ENCODE measurements around the gene FAM180A. TPM values are rescaled to one million over a fixed set of nuclear protein-coding genes. Genes with fewer than 3 reads are reported as not detected.

FAM180A gene
- total RNA-seq (2014; rRNA removed; shearing (Covaris generic)) (not detected in 2 replicates), total RNA-seq (2022) (not detected in 2 replicates), Bru-seq, nascent RNA (not detected), BruChase-seq, experiment 1, labeled RNA remaining after a 6-hour chase (not detected), BruChase-seq, experiment 2, labeled RNA remaining after a 2-hour chase (percentile 10 among the genes with signal in this experiment)
- long read RNA-seq: 0 reads

DNA sequence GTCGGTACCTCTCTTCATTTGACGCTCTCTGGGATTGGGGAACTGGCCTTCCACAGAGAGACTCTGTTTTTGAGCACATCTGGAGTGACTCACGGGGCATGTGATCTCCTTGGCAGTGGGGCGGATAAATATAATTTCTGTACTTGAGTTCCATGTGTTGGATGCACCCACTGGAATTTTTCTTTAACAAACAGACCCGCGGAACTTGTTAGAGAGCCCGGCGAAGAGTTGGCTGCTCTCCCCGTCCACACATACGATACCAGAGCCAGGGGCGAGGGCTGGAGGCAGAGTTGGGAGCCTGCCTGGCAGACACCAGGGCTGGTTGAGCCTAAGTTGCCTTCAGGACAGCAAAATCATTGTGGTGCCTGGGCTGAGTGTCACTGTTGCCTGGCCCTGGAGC is at the start of gene FAM180A:
FAM180A (minus strand) TSS at position 44 of the 400 bp plus-strand sequence. CDS start 233 bp downstream, outside the sequence.
- H3K79me2 ChIP-seq (ENCODE audit: insufficient read depth, low read depth, low read length): no peaks in the 10 kb centered on the region
- BruUV-seq (replicated peaks): no TSS peak
- H3K4me3 ChIP-seq (ENCODE audit: low read depth, low read length, poor library complexity, severe bottlenecking): no peak within 1 kb of the TSS
- H3K36me3 ChIP-seq (ENCODE audit: insufficient read depth, low read length): no peaks in the 10 kb centered on the region
- intact Hi-C loops (cut with micrococcal nuclease; ENCODE audit: unreplicated experiment): no loop called here
- no peaks in the 10 kb centered on the region for H3K9me3 ChIP-seq (ENCODE audit: low read length)
- H3K27ac ChIP-seq (ENCODE audit: low read depth, low read length, poor library complexity, severe bottlenecking): no peak within 1 kb of the TSS
- POLR2A ChIA-PET: no interaction called here
- DNase-seq (ENCODE audit: low spot score): no peak
- H2AFZ ChIP-seq (ENCODE audit: low read length): no peak within 1 kb of the TSS
- no peak within 1 kb of the TSS for H3K4me2 ChIP-seq (ENCODE audit: low read length)
- H3K9me2 ChIP-seq (ENCODE audit: insufficient read depth, low read length): no peaks in the 10 kb centered on the region
- CTCF ChIA-PET (ENCODE audit: unreplicated experiment): no interaction called here
- H4K20me1 ChIP-seq (ENCODE audit: insufficient read depth, low read length): no peaks in the 10 kb centered on the region
- TF ChIP-seq EZH2phosphoT487 (IDR thresholded peaks at IDR 0.05; ENCODE audit: borderline replicate concordance, low read depth, low read length): no peak
- TF ChIP-seq, protein P1, sequence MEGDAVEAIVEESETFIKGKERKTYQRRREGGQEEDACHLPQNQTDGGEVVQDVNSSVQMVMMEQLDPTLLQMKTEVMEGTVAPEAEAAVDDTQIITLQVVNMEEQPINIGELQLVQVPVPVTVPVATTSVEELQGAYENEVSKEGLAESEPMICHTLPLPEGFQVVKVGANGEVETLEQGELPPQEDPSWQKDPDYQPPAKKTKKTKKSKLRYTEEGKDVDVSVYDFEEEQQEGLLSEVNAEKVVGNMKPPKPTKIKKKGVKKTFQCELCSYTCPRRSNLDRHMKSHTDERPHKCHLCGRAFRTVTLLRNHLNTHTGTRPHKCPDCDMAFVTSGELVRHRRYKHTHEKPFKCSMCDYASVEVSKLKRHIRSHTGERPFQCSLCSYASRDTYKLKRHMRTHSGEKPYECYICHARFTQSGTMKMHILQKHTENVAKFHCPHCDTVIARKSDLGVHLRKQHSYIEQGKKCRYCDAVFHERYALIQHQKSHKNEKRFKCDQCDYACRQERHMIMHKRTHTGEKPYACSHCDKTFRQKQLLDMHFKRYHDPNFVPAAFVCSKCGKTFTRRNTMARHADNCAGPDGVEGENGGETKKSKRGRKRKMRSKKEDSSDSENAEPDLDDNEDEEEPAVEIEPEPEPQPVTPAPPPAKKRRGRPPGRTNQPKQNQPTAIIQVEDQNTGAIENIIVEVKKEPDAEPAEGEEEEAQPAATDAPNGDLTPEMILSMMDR (conservative IDR thresholded peaks at IDR 0.05; ENCODE audit: low read length): no peak
- H3K4me1 ChIP-seq (ENCODE audit: insufficient read depth, low read length, poor library complexity, severe bottlenecking): no peaks in the 10 kb centered on the region

DNA sequence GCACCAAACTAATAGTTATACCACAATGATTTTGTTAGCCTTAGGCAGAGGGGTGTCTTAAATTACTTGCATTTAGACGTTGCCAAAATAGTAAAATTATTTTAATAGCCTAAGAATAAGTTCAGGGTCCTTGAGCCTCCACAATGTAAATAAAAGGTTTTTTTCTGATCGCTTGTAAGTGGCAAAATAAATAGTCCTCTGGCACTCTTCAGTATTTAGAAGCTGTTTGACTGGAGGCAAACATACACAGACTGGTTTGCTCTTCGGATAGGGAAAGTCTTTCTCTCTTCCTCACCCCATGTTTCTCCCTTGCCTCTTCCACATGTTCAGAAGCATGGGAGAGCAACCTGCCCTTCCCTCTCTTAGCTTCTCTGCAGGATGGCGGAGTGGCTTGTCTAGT is 49.5 kb upstream of the FAM180A start:
- no peak overlapping the region for H3K4me3 ChIP-seq (ENCODE audit: low read depth, low read length, poor library complexity, severe bottlenecking)
- H3K9me3 ChIP-seq (ENCODE audit: low read length): no peaks in the 10 kb centered on the region
- BruUV-seq (replicated peaks): no TSS peak
- TF ChIP-seq, protein P1 (conservative IDR thresholded peaks at IDR 0.05; ENCODE audit: low read length): no peak
- TF ChIP-seq EZH2phosphoT487 (IDR thresholded peaks at IDR 0.05; ENCODE audit: borderline replicate concordance, low read depth, low read length): no peak
- H3K36me3 ChIP-seq (ENCODE audit: insufficient read depth, low read length): no peaks in the 10 kb centered on the region
- ChIA-PET CTCF (ENCODE audit: unreplicated experiment) (no interaction called here), POLR2A (interaction anchor here (1.0 kb wide), 1 partner anchor 218 kb away, joined by 4 read pairs; no protein-coding TSS in a partner anchor)
- no peak overlapping the region for H3K4me2 ChIP-seq (ENCODE audit: low read length)
- no peaks in the 10 kb centered on the region for H3K9me2 ChIP-seq (ENCODE audit: insufficient read depth, low read length)
- no peaks in the 10 kb centered on the region for H3K79me2 ChIP-seq (ENCODE audit: insufficient read depth, low read depth, low read length)
- intact Hi-C loops (cut with micrococcal nuclease; ENCODE audit: unreplicated experiment): no loop called here
- H2AFZ ChIP-seq (ENCODE audit: low read length): no peak overlapping the region
- no peak overlapping the region for H3K27ac ChIP-seq (ENCODE audit: low read depth, low read length, poor library complexity, severe bottlenecking)
- peaks cover 7% of the 10 kb centered on the region for H3K4me1 ChIP-seq (ENCODE audit: insufficient read depth, low read length, poor library complexity, severe bottlenecking)
- DNase-seq (ENCODE audit: low spot score): no peak
- H4K20me1 ChIP-seq (ENCODE audit: insufficient read depth, low read length): no peaks in the 10 kb centered on the region

DNA sequence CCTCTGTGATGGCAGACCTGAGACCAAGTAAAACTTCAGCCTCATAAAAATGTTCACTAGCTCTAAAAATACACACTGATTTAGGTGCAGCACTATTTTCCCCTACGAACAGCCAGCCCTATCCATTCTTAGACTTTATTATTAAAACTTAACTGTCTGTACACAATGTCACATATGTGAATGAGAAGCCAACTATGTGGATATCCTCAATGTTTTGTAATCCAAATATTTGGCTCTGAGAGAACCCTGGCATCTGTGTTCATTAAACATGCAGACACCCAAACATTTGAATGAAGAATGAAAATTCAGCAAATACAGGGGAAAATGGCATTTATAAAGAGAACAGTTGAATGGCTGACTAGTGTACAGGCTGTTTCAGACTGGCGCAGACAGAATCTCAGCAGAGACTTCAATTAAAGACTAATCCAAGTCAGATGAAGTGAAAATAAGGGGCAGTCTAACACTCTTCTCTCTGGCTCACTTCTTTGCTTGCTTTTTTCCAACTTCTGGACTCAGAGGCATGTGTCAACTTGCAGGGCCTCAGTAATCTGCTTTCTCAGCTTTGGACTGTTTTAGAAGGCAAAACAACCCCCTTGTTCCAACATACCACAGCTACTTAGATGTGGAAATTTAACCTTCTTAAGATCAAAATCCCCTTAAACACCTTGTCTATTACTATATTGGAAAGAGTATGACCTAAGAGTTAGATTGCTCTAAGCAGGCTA is 47.4 kb upstream of the FAM180A start:
- Histone ChIP-seq H3K4me2 (ENCODE audit: low read length) (no peak overlapping the region), H3K4me3 (ENCODE audit: low read depth, low read length, poor library complexity, severe bottlenecking) (no peak overlapping the region), H3K4me1 (ENCODE audit: insufficient read depth, low read length, poor library complexity, severe bottlenecking) (peaks cover 5% of the 10 kb centered on the region), H4K20me1 (ENCODE audit: insufficient read depth, low read length) (no peaks in the 10 kb centered on the region), H3K27ac (ENCODE audit: low read depth, low read length, poor library complexity, severe bottlenecking) (no peak overlapping the region), H3K36me3 (ENCODE audit: insufficient read depth, low read length) (no peaks in the 10 kb centered on the region), H2AFZ (ENCODE audit: low read length) (no peak overlapping the region), H3K79me2 (ENCODE audit: insufficient read depth, low read depth, low read length) (no peaks in the 10 kb centered on the region), H3K9me3 (ENCODE audit: low read length) (no peaks in the 10 kb centered on the region), H3K9me2 (ENCODE audit: insufficient read depth, low read length) (no peaks in the 10 kb centered on the region)
- no peak for DNase-seq (ENCODE audit: low spot score)
- TF ChIP-seq, protein P1 (conservative IDR thresholded peaks at IDR 0.05; ENCODE audit: low read length): no peak
- intact Hi-C loops (cut with micrococcal nuclease; ENCODE audit: unreplicated experiment): no loop called here
- ChIA-PET CTCF (ENCODE audit: unreplicated experiment) (no interaction called here), POLR2A (no interaction called here)
- BruUV-seq (replicated peaks): no TSS peak
